Sigmoid colon (tissue), 4 donors: ENCODE measurements around the gene XPO6.

ENCODE experiments used
- CTCF ChIP-seq, 4 experiments: fragments of 450-650 bp in 3 of 4; fragments of 200-600 bp in 1 of 4; IDR thresholded peaks; one replicate each; pipeline ENCODE4 v1.5.1; 2016 to 2019; ENCODE audit warnings: antibody characterized with exemption in 4 of 4, mild to moderate bottlenecking in 3 of 4, moderate library complexity in 2 of 4
- EP300 ChIP-seq, 4 donors: sonication (generic); formaldehyde crosslinking; IDR thresholded peaks; one replicate each; pipeline ENCODE4 v1.6.1; 2017; ENCODE audit warnings: antibody characterized with exemption in 4 of 4

GRCh38 chr16:28180655-28181460, 30.9 kb downstream of the XPO6 start:
- TF ChIP-seq CTCF (IDR thresholded peaks at IDR 0.05) = no peak
- TF ChIP-seq EP300 (IDR thresholded peaks at IDR 0.05) = no peak
